ENCODE data around the gene LRRC2.

DNA sequence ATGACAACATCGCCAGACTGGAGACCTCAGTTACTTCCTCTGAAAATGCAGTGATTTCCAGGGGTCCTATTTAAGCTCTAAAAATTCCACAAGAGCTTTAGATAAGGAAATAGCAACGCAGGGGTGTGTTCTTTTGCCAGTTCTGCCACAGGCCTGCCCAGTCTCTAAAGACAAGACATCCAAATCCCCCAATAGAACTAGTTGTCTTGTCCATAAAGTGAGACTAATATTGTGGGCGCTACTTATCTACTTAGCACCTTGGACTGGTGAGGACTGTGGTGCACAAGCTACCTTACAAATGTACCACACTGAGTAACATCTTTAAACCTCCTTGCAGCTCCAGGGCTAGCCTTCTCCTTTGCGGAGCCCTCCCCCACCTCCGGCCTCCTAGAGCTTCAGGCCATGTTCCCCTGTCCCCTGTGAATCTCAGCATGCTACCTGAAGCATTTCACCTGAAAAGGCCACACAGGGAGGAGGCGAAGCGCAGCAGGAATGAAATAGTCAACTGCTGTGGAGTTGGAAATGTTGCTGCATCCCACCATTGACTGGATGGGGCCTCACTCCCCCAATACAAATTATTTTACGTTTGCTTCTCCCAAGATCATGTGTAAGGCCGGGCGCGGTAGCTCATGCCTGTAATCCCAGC is 9.6 kb upstream of the LRRC2 start:
- TF ChIP-seq, protein P1, sequence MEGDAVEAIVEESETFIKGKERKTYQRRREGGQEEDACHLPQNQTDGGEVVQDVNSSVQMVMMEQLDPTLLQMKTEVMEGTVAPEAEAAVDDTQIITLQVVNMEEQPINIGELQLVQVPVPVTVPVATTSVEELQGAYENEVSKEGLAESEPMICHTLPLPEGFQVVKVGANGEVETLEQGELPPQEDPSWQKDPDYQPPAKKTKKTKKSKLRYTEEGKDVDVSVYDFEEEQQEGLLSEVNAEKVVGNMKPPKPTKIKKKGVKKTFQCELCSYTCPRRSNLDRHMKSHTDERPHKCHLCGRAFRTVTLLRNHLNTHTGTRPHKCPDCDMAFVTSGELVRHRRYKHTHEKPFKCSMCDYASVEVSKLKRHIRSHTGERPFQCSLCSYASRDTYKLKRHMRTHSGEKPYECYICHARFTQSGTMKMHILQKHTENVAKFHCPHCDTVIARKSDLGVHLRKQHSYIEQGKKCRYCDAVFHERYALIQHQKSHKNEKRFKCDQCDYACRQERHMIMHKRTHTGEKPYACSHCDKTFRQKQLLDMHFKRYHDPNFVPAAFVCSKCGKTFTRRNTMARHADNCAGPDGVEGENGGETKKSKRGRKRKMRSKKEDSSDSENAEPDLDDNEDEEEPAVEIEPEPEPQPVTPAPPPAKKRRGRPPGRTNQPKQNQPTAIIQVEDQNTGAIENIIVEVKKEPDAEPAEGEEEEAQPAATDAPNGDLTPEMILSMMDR (IDR thresholded peaks at IDR 0.05) = no peak
- no peak for TF ChIP-seq POLR2A (IDR thresholded peaks at IDR 0.05)

Data from adrenal gland (tissue), 5 donors.